Measurements from ENCODE around the gene NHS. TPM values are rescaled to one million over a fixed set of nuclear protein-coding genes. Genes with fewer than 3 reads are reported as not detected.

The NHS gene
- total RNA-seq, 1 donor from 2014 or later, result 8.3 TPM

- no peak overlapping the region for H3K27ac Mint-ChIP-seq
- H3K9me3 Mint-ChIP-seq, result no peaks in the 10 kb centered on the region
- no peak for DNase-seq (ENCODE audit: low spot score in 2 of 2, unreplicated experiment in 2 of 2)
- no peak overlapping the region for H3K4me3 Mint-ChIP-seq
- no peaks in the 10 kb centered on the region for H3K36me3 Mint-ChIP-seq
- peaks cover 2% of the 10 kb centered on the region for H3K27me3 Mint-ChIP-seq (ENCODE audit: low read depth)
- peaks cover 2% of the 10 kb centered on the region for H3K4me1 Mint-ChIP-seq
- TF ChIP-seq, protein P1, sequence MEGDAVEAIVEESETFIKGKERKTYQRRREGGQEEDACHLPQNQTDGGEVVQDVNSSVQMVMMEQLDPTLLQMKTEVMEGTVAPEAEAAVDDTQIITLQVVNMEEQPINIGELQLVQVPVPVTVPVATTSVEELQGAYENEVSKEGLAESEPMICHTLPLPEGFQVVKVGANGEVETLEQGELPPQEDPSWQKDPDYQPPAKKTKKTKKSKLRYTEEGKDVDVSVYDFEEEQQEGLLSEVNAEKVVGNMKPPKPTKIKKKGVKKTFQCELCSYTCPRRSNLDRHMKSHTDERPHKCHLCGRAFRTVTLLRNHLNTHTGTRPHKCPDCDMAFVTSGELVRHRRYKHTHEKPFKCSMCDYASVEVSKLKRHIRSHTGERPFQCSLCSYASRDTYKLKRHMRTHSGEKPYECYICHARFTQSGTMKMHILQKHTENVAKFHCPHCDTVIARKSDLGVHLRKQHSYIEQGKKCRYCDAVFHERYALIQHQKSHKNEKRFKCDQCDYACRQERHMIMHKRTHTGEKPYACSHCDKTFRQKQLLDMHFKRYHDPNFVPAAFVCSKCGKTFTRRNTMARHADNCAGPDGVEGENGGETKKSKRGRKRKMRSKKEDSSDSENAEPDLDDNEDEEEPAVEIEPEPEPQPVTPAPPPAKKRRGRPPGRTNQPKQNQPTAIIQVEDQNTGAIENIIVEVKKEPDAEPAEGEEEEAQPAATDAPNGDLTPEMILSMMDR (IDR thresholded peaks at IDR 0.05; ENCODE audit: unreplicated experiment), result no peak
Observed at GRCh38 chrX:17670874-17671273, 295.9 kb downstream of the NHS start.

DNA sequence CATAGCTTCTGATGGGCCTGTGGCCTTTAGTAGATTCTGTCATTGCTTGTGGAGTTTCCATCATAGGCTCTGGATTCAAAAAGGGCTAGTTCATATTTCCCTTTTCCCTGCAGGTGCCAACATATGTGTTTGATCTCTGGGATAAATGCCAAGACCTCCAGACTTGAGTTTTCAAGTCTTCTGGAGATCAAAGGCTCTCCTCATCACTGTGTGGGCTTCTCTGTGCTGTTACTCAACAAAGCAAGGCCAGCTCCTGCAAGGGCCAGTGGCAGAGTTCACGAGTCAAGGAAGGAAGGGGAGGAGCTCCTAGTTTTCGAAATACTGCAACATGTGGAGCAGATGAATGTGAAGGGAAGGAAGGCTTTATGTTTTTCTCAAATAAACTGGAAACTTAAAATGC lies 299.6 kb downstream of the NHS start:
- H3K27me3 Mint-ChIP-seq (ENCODE audit: low read depth), result peaks cover 2% of the 10 kb centered on the region
- H3K9me3 Mint-ChIP-seq, result no peaks in the 10 kb centered on the region
- no peak overlapping the region for H3K4me3 Mint-ChIP-seq
- no peaks in the 10 kb centered on the region for H3K36me3 Mint-ChIP-seq
- H3K27ac Mint-ChIP-seq, result no peak overlapping the region
- no peak for DNase-seq (ENCODE audit: low spot score in 2 of 2, unreplicated experiment in 2 of 2)
- TF ChIP-seq, protein P1 (IDR thresholded peaks at IDR 0.05; ENCODE audit: unreplicated experiment), result no peak
- peaks cover 2% of the 10 kb centered on the region for H3K4me1 Mint-ChIP-seq

- H3K27ac Mint-ChIP-seq, result no peak overlapping the region
- H3K4me1 Mint-ChIP-seq, result peaks cover 2% of the 10 kb centered on the region
- no peak overlapping the region for H3K4me3 Mint-ChIP-seq
Observed at GRCh38 chrX:17679261-17679660, 304.3 kb downstream of the NHS start.

DNA sequence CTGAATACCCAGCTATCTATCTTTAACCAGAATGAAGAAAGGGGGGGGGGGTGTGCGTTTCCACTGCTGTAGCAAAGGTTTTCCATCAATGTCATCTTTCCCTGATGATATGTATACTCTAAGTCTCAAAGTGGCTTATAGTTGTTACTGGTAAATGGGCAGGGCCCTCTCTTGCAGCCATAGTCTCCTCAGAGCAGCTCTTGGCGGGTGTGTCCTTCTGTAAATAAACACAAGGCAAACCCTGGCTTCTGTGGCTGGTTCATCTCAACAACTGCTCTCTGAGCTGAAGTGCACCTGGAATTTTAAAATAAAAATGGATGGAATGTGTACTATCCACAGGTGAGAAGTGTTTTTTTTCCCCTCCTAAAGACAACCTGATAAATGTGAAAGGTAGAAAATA lies 304.8 kb downstream of the NHS start:
- DNase-seq (ENCODE audit: low spot score in 2 of 2, unreplicated experiment in 2 of 2), result no peak
- H3K4me3 Mint-ChIP-seq, result no peak overlapping the region
- no peaks in the 10 kb centered on the region for H3K4me1 Mint-ChIP-seq
- TF ChIP-seq, protein P1 (IDR thresholded peaks at IDR 0.05; ENCODE audit: unreplicated experiment), result no peak
- no peaks in the 10 kb centered on the region for H3K9me3 Mint-ChIP-seq
- no peak overlapping the region for H3K27ac Mint-ChIP-seq
- peaks cover 3% of the 10 kb centered on the region for H3K27me3 Mint-ChIP-seq (ENCODE audit: low read depth)
- no peaks in the 10 kb centered on the region for H3K36me3 Mint-ChIP-seq

More at GRCh38 chrX:17679261-17679660, 304.3 kb downstream of the NHS start:
- Mint-ChIP-seq H3K27me3 (ENCODE audit: low read depth) (peaks cover 2% of the 10 kb centered on the region), H3K9me3 (no peaks in the 10 kb centered on the region), H3K36me3 (no peaks in the 10 kb centered on the region)
- TF ChIP-seq, protein P1 (IDR thresholded peaks at IDR 0.05; ENCODE audit: unreplicated experiment), result no peak
- DNase-seq (ENCODE audit: low spot score in 2 of 2, unreplicated experiment in 2 of 2), result no peak

- no peaks in the 10 kb centered on the region for H3K4me1 Mint-ChIP-seq
Observed at GRCh38 chrX:17680732-17681413, 305.9 kb downstream of the NHS start.

More at GRCh38 chrX:17680732-17681413, 305.9 kb downstream of the NHS start:
- Mint-ChIP-seq H3K27ac (no peak overlapping the region), H3K4me3 (no peak overlapping the region), H3K27me3 (ENCODE audit: low read depth) (peaks cover 3% of the 10 kb centered on the region), H3K9me3 (no peaks in the 10 kb centered on the region), H3K36me3 (no peaks in the 10 kb centered on the region)
- DNase-seq (ENCODE audit: low spot score in 2 of 2, unreplicated experiment in 2 of 2), result no peak
- TF ChIP-seq, protein P1 (IDR thresholded peaks at IDR 0.05; ENCODE audit: unreplicated experiment), result no peak

All from mesothelial cell of epicardium (in vitro differentiated cells).